Prostate gland (tissue), 2 donors: ENCODE measurements around the gene DMRT3.

Experiments
- POLR2A ChIP-seq: fragments of 450-650 bp; IDR thresholded peaks from one replicate; pipeline ENCODE4 v1.6.1; 2016; ENCODE audit warnings: antibody characterized with exemption, mild to moderate bottlenecking
- POLR2AphosphoS5 ChIP-seq: sonication (generic); formaldehyde crosslinking; IDR thresholded peaks from one replicate; pipeline ENCODE4 v1.6.1; 2017; ENCODE audit warnings: antibody characterized with exemption
- TF ChIP-seq, protein P1 (sequence below), 4 experiments: fragments of 200-600 bp in 2 of 4; fragments of 450-650 bp in 2 of 4; sonication (generic) in 2 of 4; IDR thresholded peaks; 1 replicate in 3 of 4; 2 replicates in 1 of 4; pipeline ENCODE4 v1.5.1; 2016 to 2019; ENCODE audit warnings: antibody characterized with exemption in 4 of 4, mild to moderate bottlenecking in 2 of 4, moderate library complexity in 2 of 4

- TF ChIP-seq, protein P1, sequence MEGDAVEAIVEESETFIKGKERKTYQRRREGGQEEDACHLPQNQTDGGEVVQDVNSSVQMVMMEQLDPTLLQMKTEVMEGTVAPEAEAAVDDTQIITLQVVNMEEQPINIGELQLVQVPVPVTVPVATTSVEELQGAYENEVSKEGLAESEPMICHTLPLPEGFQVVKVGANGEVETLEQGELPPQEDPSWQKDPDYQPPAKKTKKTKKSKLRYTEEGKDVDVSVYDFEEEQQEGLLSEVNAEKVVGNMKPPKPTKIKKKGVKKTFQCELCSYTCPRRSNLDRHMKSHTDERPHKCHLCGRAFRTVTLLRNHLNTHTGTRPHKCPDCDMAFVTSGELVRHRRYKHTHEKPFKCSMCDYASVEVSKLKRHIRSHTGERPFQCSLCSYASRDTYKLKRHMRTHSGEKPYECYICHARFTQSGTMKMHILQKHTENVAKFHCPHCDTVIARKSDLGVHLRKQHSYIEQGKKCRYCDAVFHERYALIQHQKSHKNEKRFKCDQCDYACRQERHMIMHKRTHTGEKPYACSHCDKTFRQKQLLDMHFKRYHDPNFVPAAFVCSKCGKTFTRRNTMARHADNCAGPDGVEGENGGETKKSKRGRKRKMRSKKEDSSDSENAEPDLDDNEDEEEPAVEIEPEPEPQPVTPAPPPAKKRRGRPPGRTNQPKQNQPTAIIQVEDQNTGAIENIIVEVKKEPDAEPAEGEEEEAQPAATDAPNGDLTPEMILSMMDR (IDR thresholded peaks at IDR 0.05), result no peak
- no peak for TF ChIP-seq POLR2AphosphoS5
- TF ChIP-seq POLR2A, result no peak
Observed at GRCh38 chr9:1028501-1029190, 52.2 kb downstream of the DMRT3 start.
